K562 (cell line): Measurements from ENCODE around the gene MAPT. TPM values are rescaled to one million over a fixed set of nuclear protein-coding genes. Genes with fewer than 3 reads are reported as not detected.

Experiments
- ATAC-seq: fragments of 200-7000 bp; cut with Tn5 transposase; 3 replicates; pipeline ENCODE4 v1.9.1; 2020; ENCODE audit warnings: moderate library complexity
- BruUV-seq: library from RNA; stranded (reverse); fragments of 400-500 nt; replicated peaks from 2 replicates; lab custom pipeline; 2021; lab: Mats Ljungman, UMichigan
- CTCF ChIA-PET: fragments of 300-600 bp; formaldehyde crosslinking; extraction: SDS; loops from one replicate; lab custom pipeline; 2021; ENCODE audit warnings: low intra/inter-chr PET ratio; lab: Yijun Ruan, JAX
- POLR2A ChIA-PET: fragments of 300-600, 350-650 bp; sonication (Branson Sonifier 250); formaldehyde crosslinking; extraction: SDS; loops from one replicate; lab custom pipeline; 2021; ENCODE audit warnings: antibody characterized with exemption, inconsistent platforms; lab: Yijun Ruan, JAX
- DNase-seq, 4 experiments: peaks; one replicate each; pipeline versions ENCODE4 v3.0.0 to v3.0.0-alpha.2; 2011 to 2018; ENCODE audit warnings: low spot score in 3 of 4, mixed read lengths in 3 of 4; ENCODE audit errors: extremely low read depth in 1 of 4
- FAIRE-seq: peaks from 2 replicates; lab custom pipeline; 2011; peaks lifted over from hg19 to GRCh38; lab: Jason Lieb, UNC
- H2AFZ ChIP-seq: 2 replicates; pipeline ENCODE4 v1.6.0; 2011; ENCODE audit warnings: low read depth, low read length, control low read depth, inconsistent platforms
- H3K27ac ChIP-seq: fragments of 200-600 bp; 3 replicates; pipeline ENCODE4 v1.8.0; 2011; ENCODE audit warnings: low read depth, mild to moderate bottlenecking, control low read depth, inconsistent platforms, low read length, moderate library complexity, mixed read lengths; ENCODE audit errors: extremely low read depth
- H3K27me3 ChIP-seq, 2 experiments: fragments of 300-600 bp in 1 of 2; 2 replicates in 1 of 2; 3 replicates in 1 of 2; pipeline versions ENCODE4 v1.6.0 to v1.8.0; 2011; ENCODE audit warnings: inconsistent platforms in 2 of 2, low read length in 2 of 2, mild to moderate bottlenecking in 1 of 2, mixed read lengths in 1 of 2, moderate library complexity in 1 of 2; ENCODE audit not compliant: control insufficient read depth in 2 of 2, insufficient read depth in 2 of 2
- H3K36me3 ChIP-seq: fragments of 300-600 bp; 3 replicates; pipeline ENCODE4 v1.8.0; 2011; ENCODE audit warnings: mild to moderate bottlenecking, low read length, inconsistent platforms; ENCODE audit not compliant: control insufficient read depth, insufficient read depth
- H3K4me1 ChIP-seq, 2 experiments: fragments of 200-600 bp in 1 of 2; replicated peaks in 1 of 2; 2 replicates in 1 of 2; 3 replicates in 1 of 2; pipeline versions ENCODE4 v1.5.1 to v1.8.0; 2011; ENCODE audit warnings: inconsistent platforms in 2 of 2, low read length in 2 of 2, mild to moderate bottlenecking in 1 of 2, mixed read lengths in 1 of 2, moderate library complexity in 1 of 2; ENCODE audit not compliant: control insufficient read depth in 2 of 2, insufficient read depth in 2 of 2
- H3K4me2 ChIP-seq: 2 replicates; pipeline ENCODE4 v1.6.1; 2011; ENCODE audit warnings: low read length, control low read depth, inconsistent platforms, mixed read lengths; ENCODE audit not compliant: insufficient read depth
- H3K4me3 ChIP-seq: fragments of 200-600 bp; sonication (generic), shearing (Covaris generic); 2 replicates; pipeline ENCODE4 v1.5.1; 2016; ENCODE audit warnings: control low read depth, inconsistent platforms
- H3K79me2 ChIP-seq: fragments of 200-600 bp; 3 replicates; pipeline ENCODE4 v1.8.0; 2011; ENCODE audit warnings: low read length, inconsistent platforms; ENCODE audit not compliant: control insufficient read depth, insufficient read depth
- H3K9ac ChIP-seq, 2 experiments: 2 replicates each; pipeline versions ENCODE4 v1.6.0 to v1.6.1; 2011; ENCODE audit warnings: low read depth in 2 of 2, low read length in 2 of 2, control low read depth in 1 of 2, inconsistent platforms in 1 of 2, mild to moderate bottlenecking in 1 of 2, mixed read lengths in 1 of 2; ENCODE audit not compliant: insufficient read depth in 1 of 2
- H3K9me1 ChIP-seq: one replicate; pipeline ENCODE4 v1.6.0; 2011; ENCODE audit warnings: inconsistent platforms, mild to moderate bottlenecking, low read length, moderate library complexity; ENCODE audit not compliant: control insufficient read depth, insufficient read depth
- H3K9me3 ChIP-seq: replicated peaks from 2 replicates; pipeline ENCODE4 v1.5.1; 2011; ENCODE audit warnings: low read depth, low read length, inconsistent platforms; ENCODE audit not compliant: control insufficient read depth, insufficient read depth
- H4K20me1 ChIP-seq: replicated peaks from 2 replicates; pipeline ENCODE4 v1.6.1; 2011; ENCODE audit warnings: low read length, inconsistent platforms, mixed read lengths; ENCODE audit not compliant: control insufficient read depth, insufficient read depth
- HBP1 ChIP-seq: fragments of 450-650 bp; formaldehyde crosslinking; IDR thresholded peaks from 2 replicates; pipeline ENCODE4 v1.4.0; 2022; ENCODE audit warnings: missing genetic modification characterization
- POLR3G ChIP-seq: IDR thresholded peaks from 2 replicates; pipeline ENCODE4 v1.6.1; 2011; ENCODE audit not compliant: insufficient read length, insufficient replicate concordance; ENCODE audit errors: extremely low read depth
- RAD21 ChIP-seq, 2 experiments: fragments of 250-450 bp in 1 of 2; fragments of 450-650 bp in 1 of 2; sonication (Bioruptor Pico) in 1 of 2; formaldehyde crosslinking in 1 of 2; IDR thresholded peaks in 1 of 2; conservative IDR thresholded peaks in 1 of 2; 2 replicates each; pipeline versions ENCODE4 v1.4.0 to v1.8.0; 2020 to 2022; ENCODE audit warnings: mild to moderate bottlenecking in 2 of 2, moderate library complexity in 1 of 2
- RFX7 ChIP-seq: fragments of 250-450 bp; sonication (Bioruptor Pico); IDR thresholded peaks from 2 replicates; pipeline ENCODE4 v1.5.1; 2021; ENCODE audit warnings: mild to moderate bottlenecking
- SNAPC5 ChIP-seq: fragments of 250-450 bp; sonication (Bioruptor Pico); IDR thresholded peaks from 2 replicates; pipeline ENCODE4 v1.8.0; 2021; ENCODE audit warnings: moderate library complexity, mild to moderate bottlenecking, inconsistent platforms
- TRIM24 ChIP-seq, 2 experiments: fragments of 450-650 bp; IDR thresholded peaks; 2 replicates each; pipeline ENCODE4 v1.6.1; 2016
- ZNF124 ChIP-seq: sonication (generic); formaldehyde crosslinking; IDR thresholded peaks from 2 replicates; pipeline ENCODE4 v1.8.1; 2022; ENCODE audit warnings: missing genetic modification reagents
- ZNF561 ChIP-seq: fragments of 450-650 bp; formaldehyde crosslinking; conservative IDR thresholded peaks from 2 replicates; pipeline ENCODE4 v1.4.0; 2020; ENCODE audit warnings: mild to moderate bottlenecking, moderate library complexity
- WGBS: fragments of 100-300 bp; shearing (Covaris generic); methylation state at CpG from one replicate; pipeline ENCODE4 v1.1.6; 2016; ENCODE audit warnings: low coverage, mixed read lengths; ENCODE audit not compliant: insufficient coverage; ENCODE audit errors: missing lambda C conversion rate; 5-methylcytosine and 5-hydroxymethylcytosine counted together
- in situ Hi-C: fragments of 300-500 bp; cut with MboI; formaldehyde crosslinking; loops from 4 replicates; pipeline ENCODE4 v1.15.0; 2018; ENCODE audit warnings: inconsistent platforms, mixed read lengths
- intact Hi-C: fragments of 100-400 bp; cut with micrococcal nuclease; formaldehyde crosslinking; loops from 2 replicates; pipeline ENCODE4 v1.14.2; 2022
- polyA plus RNA-seq, 8 experiments: library from polyadenylated mRNA; depleted of rRNA in 4 of 8; stranded (reverse) in 5 of 8; unstranded in 3 of 8; fragments of >200 nt; fragmentation: Nextera tagmentation in 2 of 8; fragmentation: Illumina TruSeq in 1 of 8; extraction: Ambion mirVana in 2 of 8; extraction: Trizol in 1 of 8; gene quantifications; 2 replicates each; pipeline versions ENCODE4 v1.2.1 to v1.2.3, GENCODE V29; 2011 to 2014; ENCODE audit warnings: inconsistent platforms in 1 of 8, missing spikeins in 1 of 8
- total RNA-seq, 7 experiments: library from RNA; depleted of rRNA in 6 of 7; stranded (reverse); fragments of >200 nt in 6 of 7; fragmentation: Illumina TruSeq in 2 of 7; extraction: Trizol in 2 of 7; gene quantifications; 2 replicates each; pipeline versions ENCODE4 v1.2.1 to v1.2.3, GENCODE V29; 2011 to 2021; ENCODE audit warnings: low replicate concordance in 1 of 7

Gene MAPT
- total and polyA plus RNA-seq, 9 of the 15 experiments (the other 6 are each of a cell fraction or from before 2014, with no cell fraction given): 0.04 to 1.1 (median 0.36) TPM

- Histone ChIP-seq H3K79me2 (no peaks in the 10 kb centered on the region), H3K4me1 (no peaks in the 10 kb centered on the region; a peak in 2 of 5 replicates), H3K27me3 (peaks cover 15 to 34% of the 10 kb centered on the region in 2 experiments), H4K20me1 (no peaks in the 10 kb centered on the region; the same call in 1 of the 2 replicates), H3K27ac (no peak overlapping the region), H3K9me1 (no peaks in the 10 kb centered on the region), H3K36me3 (no peaks in the 10 kb centered on the region), H3K4me2 (no peak overlapping the region), H2AFZ (no peak overlapping the region), H3K9me3 (peaks cover 6% of the 10 kb centered on the region), H3K9ac (no peak overlapping the region), H3K4me3 (no peak overlapping the region)
- CTCF ChIA-PET: no interaction called here
- 4% methylated on average over 8 of the region's 8 CpGs for WGBS
- BruUV-seq: no TSS peak
- intact Hi-C loops: no loop called here
- no peak for DNase-seq
- POLR2A ChIA-PET: interaction anchor here (1.4 kb wide), 1 partner anchor 9 kb away, joined by 4 read pairs; no protein-coding TSS in a partner anchor
- TF ChIP-seq RAD21 (CRISPR knock-in tag; conservative IDR thresholded peaks at IDR 0.05 in 1 of 2, IDR thresholded peaks at IDR 0.05 in 1 of 2) (no peak), RFX7 (CRISPR knock-in tag) (no peak), TRIM24 (IDR thresholded peaks at IDR 0.05) (no peak), ZNF561 (CRISPR knock-in tag) (no peak), HBP1 (no peak), ZNF124 (CRISPR knock-in tag) (no peak), SNAPC5 (CRISPR knock-in tag) (no peak), POLR3G (no peak)
- TF ChIP-seq, all 486 proteins: peak for 0
- ATAC-seq: no peak
- no peak for FAIRE-seq
- in situ Hi-C loops: no loop called here
Observed at GRCh38 chr17:45908935-45909334, 14.6 kb downstream of the MAPT start.
